Activated naive CD4-positive, alpha-beta T cell treated with anti-CD3 and anti-CD28 coated beads, Interleukin-2, amount 10 ng/mL, durations not matched to agents 7 days and 5 days (primary cell): Measurements from ENCODE around the gene PTPN9.
"Not testable (repeated sequence)": the region's sequence is repeated elsewhere in the genome, so short reads cannot be mapped to it uniquely, and the experiment has no call there.

Experiments used
- CTCF ChIA-PET: fragments of 350-600 bp; sonication (Branson Sonifier 250); formaldehyde crosslinking; loops from one replicate; lab custom pipeline; 2021; ENCODE audit warnings: antibody characterized with exemption; lab: Charles Lee
- DNase-seq: peaks from one replicate; pipeline ENCODE4 v3.0.0-alpha.2; 2020
- H3K27ac Mint-ChIP-seq: one replicate; pipeline ENCODE4 v1.8.0; 2021; ENCODE audit warnings: mild to moderate bottlenecking, moderate library complexity, mixed read lengths
- H3K27me3 Mint-ChIP-seq: one replicate; pipeline ENCODE4 v1.8.0; 2021; ENCODE audit warnings: mild to moderate bottlenecking, mixed read lengths
- H3K36me3 Mint-ChIP-seq: one replicate; pipeline ENCODE4 v1.8.0; 2021; ENCODE audit warnings: mixed read lengths
- H3K4me1 Mint-ChIP-seq: one replicate; pipeline ENCODE4 v1.8.0; 2021; ENCODE audit warnings: mixed read lengths
- H3K4me3 Mint-ChIP-seq: one replicate; pipeline ENCODE4 v1.8.0; 2021; ENCODE audit warnings: mild to moderate bottlenecking, moderate library complexity, mixed read lengths
- H3K9me3 Mint-ChIP-seq: one replicate; pipeline ENCODE4 v1.8.0; 2021; ENCODE audit warnings: mixed read lengths

PTPN9 gene

DNA sequence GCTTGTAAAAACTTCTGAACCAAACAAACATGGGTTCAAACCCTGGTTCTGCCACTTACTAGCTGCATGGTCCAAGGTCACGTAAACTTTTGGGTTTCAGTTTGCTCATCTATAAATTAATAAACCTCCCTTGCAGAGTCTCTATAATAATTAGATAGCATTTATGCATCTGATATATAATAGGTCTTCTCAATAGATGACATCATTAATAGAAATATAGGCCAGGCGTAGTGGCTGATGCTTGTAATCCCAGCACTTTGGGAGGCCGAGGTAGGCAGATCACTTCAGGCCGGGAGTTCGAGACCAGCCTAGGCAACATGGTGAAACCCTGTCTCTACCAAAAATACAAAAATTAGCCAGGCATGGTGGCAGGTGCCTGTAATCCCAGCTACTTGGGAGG, 102.0 kb downstream of the PTPN9 start:
- H3K9me3 Mint-ChIP-seq, CTCF ChIA-PET, H3K27ac Mint-ChIP-seq, H3K4me3 Mint-ChIP-seq, DNase-seq, H3K4me1 Mint-ChIP-seq, H3K27me3 Mint-ChIP-seq: not testable (repeated sequence)
- H3K36me3 Mint-ChIP-seq = peaks cover 21% of the 10 kb centered on the region

- Mint-ChIP-seq H3K27ac (peak overlapping the region; percentile 68), H3K4me1 (peaks cover 7% of the 10 kb centered on the region), H3K9me3 (no peaks in the 10 kb centered on the region), H3K4me3 (no peak overlapping the region), H3K27me3 (no peaks in the 10 kb centered on the region), H3K36me3 (peaks cover 41% of the 10 kb centered on the region)
- no peak for DNase-seq
- CTCF ChIA-PET = no interaction called here
These were observed 110.1 kb downstream of the PTPN9 start for GRCh38 chr15:75468913-75469598.

DNA sequence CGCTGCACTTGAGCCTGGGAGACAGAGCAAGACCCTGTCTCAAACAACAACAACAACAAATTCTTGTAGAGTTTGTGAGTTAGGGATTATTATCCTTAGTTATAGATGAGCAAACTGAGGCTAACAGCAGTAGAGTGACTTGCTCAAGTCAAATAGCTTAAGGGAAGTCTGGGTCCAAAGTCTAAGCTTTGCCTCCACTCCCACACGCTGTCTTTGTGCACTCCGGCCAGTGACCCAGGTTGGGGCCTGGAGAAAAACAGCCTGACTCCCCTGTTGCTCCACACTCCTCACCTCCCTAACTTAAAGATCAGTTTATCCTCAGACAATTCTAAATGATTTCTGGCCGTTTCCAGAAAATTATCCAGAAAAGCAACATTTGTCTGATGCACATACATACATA, 118.5 kb downstream of the PTPN9 start:
- peaks cover 10% of the 10 kb centered on the region for H3K4me1 Mint-ChIP-seq
- H3K4me3 Mint-ChIP-seq = no peak overlapping the region
- no peaks in the 10 kb centered on the region for H3K9me3 Mint-ChIP-seq
- H3K36me3 Mint-ChIP-seq = peaks cover 6% of the 10 kb centered on the region
- no peak overlapping the region for H3K27ac Mint-ChIP-seq
- CTCF ChIA-PET = no interaction called here
- no peak for DNase-seq
- H3K27me3 Mint-ChIP-seq = no peaks in the 10 kb centered on the region

- peaks cover 1% of the 10 kb centered on the region for H3K36me3 Mint-ChIP-seq
- H3K9me3 Mint-ChIP-seq = no peaks in the 10 kb centered on the region
- H3K27ac Mint-ChIP-seq = no peak overlapping the region
- H3K4me3 Mint-ChIP-seq = no peak overlapping the region
- no peaks in the 10 kb centered on the region for H3K27me3 Mint-ChIP-seq
- H3K4me1 Mint-ChIP-seq = peaks cover 10% of the 10 kb centered on the region
- DNase-seq = no peak
- CTCF ChIA-PET = interaction anchor here (0.7 kb wide), 1 partner anchor 17 kb away, joined by 3 read pairs; no protein-coding TSS in a partner anchor
These were observed 119.5 kb downstream of the PTPN9 start for GRCh38 chr15:75459581-75459980.

DNA sequence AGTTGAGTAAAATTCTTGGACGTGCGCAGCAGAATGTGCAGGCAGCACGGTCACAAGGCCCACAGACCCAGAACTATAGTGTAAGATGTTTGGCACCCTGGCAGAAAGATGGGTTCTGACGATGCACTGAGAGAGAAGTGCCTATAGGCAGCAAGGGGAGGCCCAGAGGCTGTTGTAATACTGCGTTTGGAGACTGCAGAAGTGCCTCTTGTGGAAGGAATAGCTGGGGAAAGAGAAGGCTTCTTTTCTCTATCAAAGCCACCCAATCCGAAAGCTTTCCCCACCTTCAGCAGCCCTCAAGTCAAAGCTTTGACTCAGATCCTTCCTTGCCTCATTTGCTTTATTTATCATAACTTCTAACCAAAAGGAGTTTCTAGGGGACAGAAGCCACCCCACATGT, 122.4 kb downstream of the PTPN9 start:
- Mint-ChIP-seq H3K4me1 (peaks cover 14% of the 10 kb centered on the region), H3K36me3 (peaks cover 1% of the 10 kb centered on the region), H3K27me3 (no peaks in the 10 kb centered on the region), H3K27ac (peak overlapping the region; percentile 92), H3K4me3 (peak overlapping the region; percentile 82), H3K9me3 (no peaks in the 10 kb centered on the region)
- CTCF ChIA-PET = no interaction called here
- no peak for DNase-seq

DNA sequence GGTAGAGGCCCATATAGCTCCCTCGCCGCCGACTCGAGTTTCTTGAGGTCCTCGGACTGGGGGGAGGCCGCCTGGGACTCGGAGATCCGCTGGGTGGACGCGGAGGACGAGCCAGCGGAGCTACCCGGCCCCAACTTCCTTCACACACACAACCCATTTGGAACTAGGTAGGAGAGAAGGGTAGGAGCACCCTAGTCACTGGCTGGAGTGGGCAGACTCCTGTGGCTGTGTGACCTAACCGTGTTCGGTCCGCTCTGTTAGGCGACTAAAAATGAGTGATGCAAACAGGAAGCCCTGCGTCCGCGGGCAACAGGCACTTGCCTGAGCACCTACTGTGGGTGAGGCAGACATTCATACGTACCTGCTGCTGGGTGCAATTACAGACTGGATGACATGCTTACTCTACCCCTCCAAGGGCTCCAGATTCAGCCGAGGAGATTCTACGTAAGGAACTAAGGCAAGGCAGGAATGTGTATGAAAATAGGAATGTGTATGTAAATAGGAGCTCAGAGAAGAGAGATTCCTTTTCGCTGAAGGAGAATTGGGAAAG, 123.1 kb downstream of the PTPN9 start:
- Mint-ChIP-seq H3K27me3 (no peaks in the 10 kb centered on the region), H3K4me1 (peaks cover 14% of the 10 kb centered on the region), H3K27ac (peak overlapping the region; percentile 92), H3K36me3 (peaks cover 1% of the 10 kb centered on the region), H3K4me3 (peak overlapping the region; percentile 82), H3K9me3 (no peaks in the 10 kb centered on the region)
- CTCF ChIA-PET = interaction anchor here (0.6 to 1.9 kb wide), 5 partner anchors 33 to 185 kb away, joined by 3 to 9 read pairs (median 3); partner anchors contain the start of gene MAN2C1
- peak; percentile 74 for DNase-seq

DNA sequence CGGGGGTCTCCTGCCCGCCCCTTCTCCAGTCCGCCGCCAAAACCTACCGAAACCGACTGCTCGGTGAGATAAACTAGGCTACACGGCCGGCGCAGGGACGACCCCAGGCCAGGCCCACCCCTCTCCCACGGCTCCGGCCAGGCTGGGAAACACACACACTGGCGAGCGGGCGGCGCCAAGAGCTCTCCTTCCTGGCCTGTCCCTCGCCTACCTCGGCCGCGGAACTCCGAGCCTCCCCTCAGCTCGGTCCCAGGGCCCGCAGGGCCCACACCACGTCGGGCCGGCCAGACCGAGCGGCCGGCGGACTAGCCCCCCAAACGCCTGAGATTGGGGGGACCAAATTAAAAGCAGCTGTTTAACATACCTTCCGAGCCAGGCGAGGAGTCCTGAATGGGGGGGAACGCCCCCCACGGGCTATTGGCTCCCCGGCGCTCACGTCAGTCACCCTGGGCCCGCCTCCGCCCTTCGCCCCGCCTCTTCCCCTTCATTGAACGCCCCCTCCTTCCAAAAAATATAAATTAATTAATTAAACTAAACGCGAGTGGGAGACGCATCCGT, 123.6 kb downstream of the PTPN9 start:
- Mint-ChIP-seq H3K4me3 (peak overlapping the region; percentile 82), H3K9me3 (no peaks in the 10 kb centered on the region), H3K4me1 (peaks cover 14% of the 10 kb centered on the region), H3K36me3 (peaks cover 1% of the 10 kb centered on the region), H3K27me3 (no peaks in the 10 kb centered on the region), H3K27ac (peak overlapping the region; percentile 92)
- DNase-seq = peak; percentile 94
- CTCF ChIA-PET = interaction anchor here (0.9 to 1.9 kb wide), 4 partner anchors 33 to 186 kb away, joined by 3 to 9 read pairs (median 4); partner anchors contain the start of gene MAN2C1

- Mint-ChIP-seq H3K9me3 (no peaks in the 10 kb centered on the region), H3K27ac (peak overlapping the region; percentile 92), H3K27me3 (no peaks in the 10 kb centered on the region), H3K36me3 (peaks cover 1% of the 10 kb centered on the region), H3K4me1 (peaks cover 22% of the 10 kb centered on the region), H3K4me3 (peak overlapping the region; percentile 82)
- peak; percentile 86 for DNase-seq
- CTCF ChIA-PET = interaction anchor here (0.6 to 3.0 kb wide), 9 partner anchors 32 to 187 kb away, joined by 3 to 27 read pairs (median 5); partner anchors contain the start of genes IMP3, MAN2C1 and PTPN9
These were observed 124.4 kb downstream of the PTPN9 start for GRCh38 chr15:75454471-75455378.

DNA sequence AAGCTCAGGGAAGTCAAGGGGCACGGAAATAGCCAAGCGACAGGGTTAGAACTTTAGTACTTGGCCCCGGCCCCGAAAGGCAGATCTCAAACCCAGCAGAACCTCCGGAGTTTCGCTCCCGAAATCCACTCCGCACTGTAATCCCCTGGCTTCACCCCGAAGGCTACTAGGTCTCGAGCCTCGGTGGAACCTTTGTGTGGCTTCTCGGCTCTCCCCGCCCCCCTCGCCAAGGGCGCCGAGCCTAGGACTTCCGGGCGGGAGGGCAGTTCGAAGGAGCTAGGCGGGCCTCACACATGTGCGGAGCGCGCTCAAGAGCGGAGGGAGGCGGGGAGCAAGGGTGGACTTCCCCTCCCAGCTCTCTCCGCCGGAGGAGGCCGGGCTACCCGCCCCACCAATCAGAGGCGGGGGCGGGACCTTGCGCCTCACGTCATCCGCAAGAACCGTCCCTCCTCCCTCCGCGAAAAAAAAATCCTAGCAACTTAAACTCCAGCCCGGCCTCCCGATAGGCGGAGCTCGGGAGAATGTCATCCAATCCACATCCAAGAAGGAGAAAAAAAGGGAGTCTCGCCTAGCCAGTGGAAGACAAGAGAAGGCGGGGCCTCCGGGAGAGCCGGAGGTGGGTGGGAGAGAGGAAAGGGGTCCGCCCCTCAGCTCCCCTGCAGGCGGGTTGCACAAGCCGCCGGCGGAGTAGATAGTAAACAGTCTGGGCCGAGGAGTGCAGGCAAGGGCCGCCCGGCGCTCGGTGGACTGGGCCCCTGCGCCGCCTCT, 125.2 kb downstream of the PTPN9 start:
- Mint-ChIP-seq H3K4me1 (peaks cover 29% of the 10 kb centered on the region), H3K9me3 (no peaks in the 10 kb centered on the region), H3K36me3 (peaks cover 1% of the 10 kb centered on the region), H3K27me3 (no peaks in the 10 kb centered on the region), H3K4me3 (peak overlapping the region; percentile 89), H3K27ac (peak overlapping the region; percentile 100)
- CTCF ChIA-PET = interaction anchor here (0.6 to 3.0 kb wide), 6 partner anchors 32 to 187 kb away, joined by 3 to 27 read pairs (median 5); partner anchors contain the start of genes IMP3 and PTPN9
- peak; percentile 98 for DNase-seq

GRCh38 chr15:75452865-75453702, 126.0 kb downstream of the PTPN9 start:
- DNase-seq = peak; percentile 65
- Mint-ChIP-seq H3K27me3 (no peaks in the 10 kb centered on the region), H3K4me3 (peak overlapping the region; percentile 89), H3K27ac (peak overlapping the region; percentile 100), H3K36me3 (peaks cover 1% of the 10 kb centered on the region), H3K9me3 (no peaks in the 10 kb centered on the region), H3K4me1 (peaks cover 32% of the 10 kb centered on the region)
- CTCF ChIA-PET = interaction anchor here (0.8 to 3.0 kb wide), 3 partner anchors 86 to 188 kb away, joined by 5 to 27 read pairs (median 6); partner anchors contain the start of genes IMP3 and PTPN9

GRCh38 chr15:75452364-75452864, 126.7 kb downstream of the PTPN9 start:
- peak overlapping the region; percentile 89 for H3K4me3 Mint-ChIP-seq
- CTCF ChIA-PET = interaction anchor here (1.4 to 3.0 kb wide), 4 partner anchors 16 to 188 kb away, joined by 3 to 27 read pairs (median 4); partner anchors contain the start of genes IMP3 and MAN2C1
- H3K27me3 Mint-ChIP-seq = no peaks in the 10 kb centered on the region
- H3K9me3 Mint-ChIP-seq = no peaks in the 10 kb centered on the region
- H3K36me3 Mint-ChIP-seq = peaks cover 3% of the 10 kb centered on the region
- peak; percentile 89 for DNase-seq
- H3K27ac Mint-ChIP-seq = peak overlapping the region; percentile 100
- peaks cover 35% of the 10 kb centered on the region for H3K4me1 Mint-ChIP-seq

DNA sequence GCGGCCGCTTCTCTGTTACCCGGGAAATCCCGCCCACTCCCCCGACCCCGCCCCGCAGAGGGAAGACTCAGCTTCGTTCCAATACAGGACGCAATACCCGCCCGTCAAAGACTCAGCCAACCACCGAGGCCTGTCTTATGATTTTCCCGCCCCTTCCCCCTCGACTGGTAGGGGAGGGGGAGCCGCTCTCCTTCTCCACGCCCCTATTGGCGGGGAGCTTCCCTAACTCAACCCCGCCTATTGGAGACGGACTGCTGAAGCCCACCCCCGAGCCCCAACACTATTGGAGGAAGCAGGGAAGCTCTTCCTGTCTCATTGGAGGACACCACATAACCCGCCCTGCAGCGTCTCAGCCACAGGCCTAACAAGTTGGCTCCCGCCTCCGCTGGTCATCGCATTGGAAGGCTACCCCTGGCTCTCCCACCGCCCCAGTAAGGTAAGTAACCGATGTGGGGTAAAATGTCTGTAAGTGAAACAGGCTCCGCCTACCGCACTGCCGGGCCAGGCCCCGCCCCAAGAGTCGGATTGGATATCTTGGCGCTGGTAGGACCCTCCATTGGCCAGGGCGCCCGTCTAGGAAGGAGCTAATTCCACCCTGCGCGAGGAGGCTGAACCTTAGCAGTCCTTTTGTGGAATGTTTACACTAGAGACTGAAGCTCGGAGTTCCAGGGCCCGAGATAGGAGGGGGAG, 127.3 kb downstream of the PTPN9 start, which contains the start of gene SIN3A:
SIN3A (minus strand) TSS at position 17 of the 690 bp plus-strand sequence. CDS start 21,315 bp downstream, outside the sequence.
- peak; percentile 100 for DNase-seq
- CTCF ChIA-PET = interaction anchor here (0.8 to 3.0 kb wide), 5 partner anchors 16 to 664 kb away, joined by 3 to 27 read pairs (median 3); partner anchors contain the start of genes IMP3 and MAN2C1
- Mint-ChIP-seq H3K9me3 (no peaks in the 10 kb centered on the region), H3K27ac (peak within 1 kb of the TSS; percentile 100), H3K36me3 (peaks cover 2% of the 10 kb centered on the region), H3K4me3 (peak within 1 kb of the TSS; percentile 89), H3K4me1 (peaks cover 38% of the 10 kb centered on the region), H3K27me3 (no peaks in the 10 kb centered on the region)
